Sigmoid colon (tissue), 3 donors: ENCODE results near the gene WFDC11.
"Not testable (repeated sequence)": the region's sequence is repeated elsewhere in the genome, so short reads cannot be mapped to it uniquely, and the experiment has no call there.

ENCODE experiments used
- CTCF ChIP-seq, 4 experiments: fragments of 450-650 bp in 3 of 4; fragments of 200-600 bp in 1 of 4; IDR thresholded peaks; one replicate each; pipeline ENCODE4 v1.5.1; 2016 to 2019; ENCODE audit warnings: antibody characterized with exemption in 4 of 4, mild to moderate bottlenecking in 3 of 4, moderate library complexity in 2 of 4
- POLR2A ChIP-seq, 2 donors: fragments of 450-650 bp; IDR thresholded peaks; one replicate each; pipeline ENCODE4 v1.6.1; 2016; ENCODE audit warnings: antibody characterized with exemption in 2 of 2, mild to moderate bottlenecking in 2 of 2, moderate library complexity in 2 of 2

- TF ChIP-seq POLR2A, CTCF (IDR thresholded peaks at IDR 0.05): not testable (repeated sequence)
Measured at GRCh38 chr20:45716141-45716688, 46.2 kb upstream of the WFDC11 start.
